ENCODE data around the gene CALU.

GRCh38 chr7:128724743-128725142 is 14.4 kb upstream of the CALU start:
- no peak for TF ChIP-seq BRCA1 (IDR thresholded peaks at IDR 0.05; ENCODE audit: low read depth, low read length)
- TF ChIP-seq, protein P1, sequence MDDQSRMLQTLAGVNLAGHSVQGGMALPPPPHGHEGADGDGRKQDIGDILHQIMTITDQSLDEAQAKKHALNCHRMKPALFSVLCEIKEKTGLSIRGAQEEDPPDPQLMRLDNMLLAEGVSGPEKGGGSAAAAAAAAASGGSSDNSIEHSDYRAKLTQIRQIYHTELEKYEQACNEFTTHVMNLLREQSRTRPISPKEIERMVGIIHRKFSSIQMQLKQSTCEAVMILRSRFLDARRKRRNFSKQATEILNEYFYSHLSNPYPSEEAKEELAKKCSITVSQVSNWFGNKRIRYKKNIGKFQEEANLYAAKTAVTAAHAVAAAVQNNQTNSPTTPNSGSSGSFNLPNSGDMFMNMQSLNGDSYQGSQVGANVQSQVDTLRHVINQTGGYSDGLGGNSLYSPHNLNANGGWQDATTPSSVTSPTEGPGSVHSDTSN (IDR thresholded peaks at IDR 0.05; ENCODE audit: insufficient replicate concordance, low read depth, low read length) = no peak
- no peak for TF ChIP-seq EP300 (IDR thresholded peaks at IDR 0.05; ENCODE audit: borderline replicate concordance in 1 of 2, control insufficient read depth in 1 of 2, low read depth in 2 of 2, low read length in 2 of 2)
- no peak for TF ChIP-seq JUND (IDR thresholded peaks at IDR 0.05; ENCODE audit: low read depth, low read length)
- no peak for TF ChIP-seq SRF (IDR thresholded peaks at IDR 0.05; ENCODE audit: low read depth in 2 of 2, low read length in 2 of 2)
- TF ChIP-seq, protein P2, sequence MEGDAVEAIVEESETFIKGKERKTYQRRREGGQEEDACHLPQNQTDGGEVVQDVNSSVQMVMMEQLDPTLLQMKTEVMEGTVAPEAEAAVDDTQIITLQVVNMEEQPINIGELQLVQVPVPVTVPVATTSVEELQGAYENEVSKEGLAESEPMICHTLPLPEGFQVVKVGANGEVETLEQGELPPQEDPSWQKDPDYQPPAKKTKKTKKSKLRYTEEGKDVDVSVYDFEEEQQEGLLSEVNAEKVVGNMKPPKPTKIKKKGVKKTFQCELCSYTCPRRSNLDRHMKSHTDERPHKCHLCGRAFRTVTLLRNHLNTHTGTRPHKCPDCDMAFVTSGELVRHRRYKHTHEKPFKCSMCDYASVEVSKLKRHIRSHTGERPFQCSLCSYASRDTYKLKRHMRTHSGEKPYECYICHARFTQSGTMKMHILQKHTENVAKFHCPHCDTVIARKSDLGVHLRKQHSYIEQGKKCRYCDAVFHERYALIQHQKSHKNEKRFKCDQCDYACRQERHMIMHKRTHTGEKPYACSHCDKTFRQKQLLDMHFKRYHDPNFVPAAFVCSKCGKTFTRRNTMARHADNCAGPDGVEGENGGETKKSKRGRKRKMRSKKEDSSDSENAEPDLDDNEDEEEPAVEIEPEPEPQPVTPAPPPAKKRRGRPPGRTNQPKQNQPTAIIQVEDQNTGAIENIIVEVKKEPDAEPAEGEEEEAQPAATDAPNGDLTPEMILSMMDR (IDR thresholded peaks at IDR 0.05 in 2 of 3, conservative IDR thresholded peaks at IDR 0.05 in 1 of 3; ENCODE audit: control insufficient read depth in 2 of 3, extremely low read depth in 1 of 3, insufficient read depth in 1 of 3, low read depth in 3 of 3, low read length in 3 of 3) = no peak
- no peak for TF ChIP-seq SIN3A (IDR thresholded peaks at IDR 0.05; ENCODE audit: low read depth, low read length)
- TF ChIP-seq NFIC (IDR thresholded peaks at IDR 0.05; ENCODE audit: low read depth, low read length) = no peak
- no peak for TF ChIP-seq SMARCA5 (IDR thresholded peaks at IDR 0.05)
- TF ChIP-seq NRF1 (conservative IDR thresholded peaks at IDR 0.05; ENCODE audit: low read depth, low read length) = no peak
- no peak for TF ChIP-seq POLR2AphosphoS5 (IDR thresholded peaks at IDR 0.05; ENCODE audit: low read length)
- no peak for TF ChIP-seq PML (IDR thresholded peaks at IDR 0.05; ENCODE audit: low read length)
- no peak for TF ChIP-seq RBBP5 (conservative IDR thresholded peaks at IDR 0.05)
